Inflammatory macrophage treated with lipopolysaccharide for 4 hours (primary cell): ENCODE measurements around the gene ADK.
A peak's percentile ranks its signal among the peaks of the same experiment; 100 is the strongest.
"Not testable (repeated sequence)": the region's sequence is repeated elsewhere in the genome, so short reads cannot be mapped to it uniquely, and the experiment has no call there.

Source experiments
- DNase-seq: peaks from one replicate; pipeline ENCODE4 v3.0.0-alpha.2; 2020

Gene ADK

DNA sequence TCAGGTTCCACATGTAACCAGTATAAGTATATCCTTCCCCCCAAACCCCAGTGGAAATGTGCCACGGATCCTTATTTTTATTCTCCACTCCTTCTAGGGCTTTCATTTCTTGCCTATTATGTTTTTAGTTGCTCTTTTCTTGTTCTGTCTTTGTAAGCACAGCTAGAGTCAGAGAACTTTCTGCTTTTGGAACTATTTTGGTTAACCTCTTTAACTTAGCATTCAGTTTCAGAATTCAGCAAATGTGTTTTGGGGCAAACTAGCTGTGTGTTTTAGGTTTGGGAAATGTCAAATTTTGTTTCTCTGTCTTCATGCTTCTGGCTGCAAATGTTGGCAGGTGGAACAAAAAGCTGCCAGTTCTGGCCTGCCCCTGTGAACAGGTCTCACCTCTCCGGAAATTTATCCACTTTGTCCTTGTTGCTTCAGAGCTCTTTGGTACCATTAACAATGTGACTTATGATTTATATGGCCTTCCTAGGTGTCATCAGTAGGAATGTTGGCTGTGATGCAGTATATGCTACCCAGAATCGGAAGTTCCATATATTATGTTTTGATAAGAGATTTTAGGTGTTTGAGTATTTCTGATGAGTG is 156.1 kb downstream of the ADK start:
- DNase-seq = no peak

DNA sequence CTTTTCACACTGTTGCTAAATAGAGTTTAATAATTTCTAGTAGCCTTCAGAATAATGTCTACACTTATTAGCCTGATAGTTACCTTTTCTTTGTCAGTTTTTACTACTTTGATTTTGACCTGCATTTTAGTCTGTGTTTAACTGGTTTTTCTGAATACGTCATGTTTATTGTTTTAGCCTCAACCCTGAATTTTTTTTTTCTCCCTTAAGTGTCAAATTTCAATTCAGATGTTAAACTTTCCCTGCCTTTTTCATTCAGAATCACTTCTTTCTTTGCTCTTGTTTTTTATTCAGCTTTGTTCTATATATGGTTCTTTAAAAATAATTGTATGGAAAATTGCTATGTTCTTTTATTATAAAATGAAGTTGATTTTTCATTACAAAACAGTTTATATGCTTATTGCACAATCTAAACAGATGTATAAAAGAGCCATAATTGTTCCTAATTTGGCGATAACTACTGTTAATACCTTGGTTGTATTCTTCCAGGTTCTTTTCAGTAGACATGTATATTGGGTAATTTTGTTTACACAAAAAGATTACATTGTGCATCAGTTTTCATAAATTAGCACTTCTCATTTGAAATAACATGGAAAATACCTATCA is 159.7 kb downstream of the ADK start:
- DNase-seq = no peak

DNA sequence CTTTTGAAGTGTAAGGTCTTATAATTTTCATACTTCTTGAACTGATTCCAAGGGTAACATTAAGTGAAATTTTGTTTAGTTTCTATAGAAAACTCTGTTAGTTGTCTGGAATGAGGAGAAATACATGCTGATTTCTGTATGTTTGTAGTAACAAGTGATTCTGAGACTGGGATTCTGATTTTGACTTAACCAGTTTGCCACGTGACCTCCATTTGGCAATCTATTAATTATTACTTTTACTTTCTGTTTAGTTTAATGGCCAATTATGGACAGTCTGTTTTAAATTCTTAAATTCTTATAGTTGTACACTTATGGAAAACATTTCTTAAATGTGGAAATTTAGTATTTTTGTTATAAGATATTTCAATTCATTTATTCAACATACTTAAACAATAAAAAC is 163.1 kb downstream of the ADK start:
- DNase-seq = peak; percentile 65

DNA sequence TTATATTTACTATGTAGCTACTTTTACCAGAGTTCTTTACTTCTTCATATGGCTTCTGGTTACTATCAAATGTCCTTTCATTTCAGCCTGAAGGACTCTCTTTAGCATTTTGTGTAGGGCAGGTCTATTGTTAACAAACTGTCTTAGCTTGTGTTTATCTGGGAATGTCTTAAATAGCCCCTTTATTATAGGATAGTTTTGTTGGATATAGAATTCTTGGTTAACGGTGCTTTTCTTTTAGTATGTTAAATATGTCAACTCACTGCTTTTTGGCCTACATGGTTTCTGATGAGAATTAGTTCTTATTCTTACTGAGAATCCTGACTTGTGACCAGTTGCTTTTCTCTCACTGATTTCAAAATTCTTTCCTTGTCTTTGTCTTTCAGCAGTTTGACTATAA is 169.0 kb downstream of the ADK start:
- no peak for DNase-seq

DNA sequence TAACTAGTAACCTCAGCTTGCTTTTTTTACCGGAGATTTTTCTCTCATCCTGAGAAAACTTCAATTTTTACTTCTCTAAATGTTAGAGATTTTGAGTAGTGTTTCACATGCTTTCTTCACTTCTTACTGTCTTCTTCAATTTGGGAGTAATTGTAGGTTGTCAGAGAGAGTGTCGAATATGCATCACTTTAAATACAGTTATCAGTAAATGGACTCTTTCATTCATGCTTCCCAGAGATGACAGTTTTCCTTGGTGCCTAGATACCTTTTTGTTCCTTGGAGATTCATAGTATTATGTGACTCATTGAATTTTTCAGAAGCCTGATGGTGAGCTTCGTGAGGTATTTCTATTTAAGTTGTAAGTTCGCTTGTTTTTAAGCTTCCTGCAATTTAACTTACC is 169.7 kb downstream of the ADK start:
- no peak for DNase-seq

DNA sequence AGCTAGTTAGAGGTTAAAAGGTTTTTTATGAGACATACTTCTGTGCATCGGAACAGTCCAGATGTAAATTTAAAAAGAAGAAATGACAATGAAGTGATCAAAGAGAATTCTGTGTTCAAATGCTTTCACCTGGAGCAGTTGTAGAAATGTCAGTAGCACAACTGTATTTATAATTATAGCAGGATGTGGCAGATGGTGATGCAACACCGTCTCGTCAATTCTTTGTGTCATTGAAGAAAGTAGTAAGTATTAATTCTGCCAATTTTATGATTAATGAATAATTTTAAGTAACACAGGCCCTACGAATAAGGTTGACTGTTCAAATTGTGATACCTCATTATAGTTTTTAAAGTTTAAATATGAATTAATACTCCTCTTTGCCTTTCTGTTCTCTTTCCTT is 171.1 kb downstream of the ADK start:
- DNase-seq = no peak

DNA sequence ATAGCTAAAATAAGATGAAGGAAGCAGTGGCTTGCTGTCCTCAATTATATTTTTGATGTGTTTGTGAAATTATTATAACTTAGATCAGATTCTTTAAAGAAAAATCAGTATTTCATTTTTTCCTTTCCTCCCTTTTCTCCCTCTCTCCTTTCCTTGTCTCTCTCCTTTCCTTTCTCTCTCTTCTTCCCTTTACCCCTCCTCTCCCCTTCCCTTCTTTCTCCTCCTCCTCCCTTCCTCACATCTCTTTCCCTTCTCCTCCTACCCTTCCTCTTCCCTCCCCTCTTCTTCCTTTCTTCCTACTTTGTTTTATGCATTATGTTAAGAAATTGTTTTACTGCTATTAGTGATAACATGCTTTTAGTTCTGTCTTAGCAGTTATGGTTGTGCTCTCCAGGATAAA is 171.5 kb downstream of the ADK start:
- DNase-seq = no peak

DNA sequence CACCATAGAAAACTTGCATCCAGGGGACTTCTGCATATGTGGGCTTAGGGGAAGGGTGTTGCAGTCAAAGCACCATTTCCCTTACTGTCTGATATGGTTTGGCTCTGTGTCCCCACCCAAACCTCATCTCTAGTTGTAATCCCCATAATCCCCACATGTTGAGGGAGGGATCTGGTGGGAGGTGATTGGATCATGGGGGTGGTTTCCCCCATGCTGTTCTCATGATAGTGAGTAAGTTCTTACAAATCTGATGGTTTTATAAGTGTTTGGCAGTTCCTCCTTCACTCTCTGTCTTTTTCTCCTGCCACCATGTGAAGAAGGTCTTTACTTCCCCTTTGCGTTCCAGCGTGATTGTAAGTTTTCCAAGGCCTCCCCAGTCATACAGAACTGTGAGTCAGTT is 177.4 kb downstream of the ADK start:
- DNase-seq = peak; percentile 93

DNA sequence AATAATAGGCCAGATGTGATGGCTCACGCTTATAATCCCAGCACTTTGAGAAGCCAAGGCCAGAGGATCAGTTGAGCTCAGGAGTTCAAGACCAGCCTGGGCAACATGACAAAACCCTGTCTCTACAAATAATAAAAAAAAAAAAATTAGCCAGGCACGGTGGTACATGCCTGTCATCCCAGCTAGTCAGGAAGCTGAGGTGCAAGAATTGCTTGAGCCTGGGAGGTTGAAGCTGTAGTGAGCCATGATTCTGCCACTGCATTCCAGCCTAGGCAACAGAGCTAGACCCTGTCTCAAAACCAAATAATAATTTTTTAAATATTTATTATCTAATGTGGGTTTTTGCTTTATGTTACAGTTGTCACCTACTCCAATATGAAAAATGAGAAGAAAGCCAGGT is 178.9 kb downstream of the ADK start:
- no peak for DNase-seq

DNA sequence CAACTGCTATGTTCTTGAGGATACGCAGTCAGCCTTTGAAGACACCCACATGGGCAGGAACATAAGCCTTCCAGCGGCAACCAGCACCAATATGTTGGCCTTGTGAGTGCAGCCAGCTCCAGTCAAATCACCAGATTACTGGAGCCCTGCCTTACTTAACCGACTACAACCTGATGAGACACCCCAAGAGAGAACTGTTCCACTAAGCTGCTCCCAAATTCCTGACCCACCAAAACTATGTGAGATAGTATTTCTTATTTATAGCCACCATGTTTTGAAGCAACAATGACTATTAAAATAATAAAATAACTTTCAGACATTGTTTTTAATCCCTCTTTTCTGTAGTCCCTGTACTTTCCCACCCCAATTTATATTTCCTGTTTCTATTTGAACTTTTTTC is 179.6 kb downstream of the ADK start:
- DNase-seq = no peak

DNA sequence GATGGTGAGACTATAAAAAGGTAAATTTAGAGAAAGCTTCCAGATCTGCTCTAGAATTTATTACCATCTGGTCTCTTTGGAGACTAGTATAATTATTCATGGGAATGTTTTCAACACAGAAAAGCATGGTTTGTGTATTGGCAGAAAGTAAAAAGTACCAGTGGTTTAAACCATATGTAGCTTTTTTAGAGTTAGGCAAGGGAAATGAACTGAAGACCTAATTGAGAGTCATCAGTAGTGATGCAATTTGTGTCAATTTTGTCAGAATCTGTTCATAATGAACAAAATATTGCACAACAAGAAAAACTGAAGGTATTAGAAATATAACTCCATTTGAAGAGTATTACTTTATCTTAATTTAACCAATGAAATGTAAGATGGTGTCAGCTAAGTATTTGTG is 181.4 kb downstream of the ADK start:
- peak; percentile 85 for DNase-seq

DNA sequence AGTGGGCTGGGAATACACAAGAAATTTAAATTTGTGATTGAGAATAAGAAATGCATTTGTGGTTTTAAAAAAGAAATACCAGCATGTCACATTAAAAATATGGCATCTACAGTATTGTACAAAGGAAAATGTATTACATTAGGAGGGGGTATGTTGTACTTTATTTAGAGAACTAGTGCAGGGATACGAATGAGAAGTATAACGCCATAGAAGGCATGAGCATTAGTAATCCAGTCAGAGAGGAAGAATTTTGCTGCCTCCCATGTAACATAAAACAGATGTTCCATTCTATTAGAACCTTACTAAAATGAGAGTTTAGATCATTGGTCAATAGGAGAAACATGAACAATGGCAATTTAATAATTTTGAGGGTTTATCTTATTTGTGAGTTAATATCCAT is 182.2 kb downstream of the ADK start:
- DNase-seq = peak; percentile 48

DNA sequence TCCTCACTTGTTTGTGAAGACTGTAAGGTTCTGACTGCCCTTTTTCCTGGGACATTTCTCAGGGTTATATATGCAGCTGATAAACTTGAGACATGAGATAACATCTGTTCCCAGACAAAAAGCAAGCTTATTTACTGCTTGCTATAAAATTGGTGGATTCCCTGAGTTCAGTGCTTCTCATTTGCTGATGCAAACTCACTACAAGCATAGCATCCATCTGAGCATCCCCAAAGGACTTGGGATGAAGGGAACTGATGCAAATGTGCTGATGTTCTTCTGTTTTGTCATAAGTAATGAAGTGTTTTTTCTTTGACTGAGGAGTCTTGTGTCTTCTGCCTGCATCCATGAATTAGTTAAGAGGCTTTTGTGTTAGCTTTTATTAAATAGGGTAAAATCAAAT is 183.2 kb downstream of the ADK start:
- no peak for DNase-seq

DNA sequence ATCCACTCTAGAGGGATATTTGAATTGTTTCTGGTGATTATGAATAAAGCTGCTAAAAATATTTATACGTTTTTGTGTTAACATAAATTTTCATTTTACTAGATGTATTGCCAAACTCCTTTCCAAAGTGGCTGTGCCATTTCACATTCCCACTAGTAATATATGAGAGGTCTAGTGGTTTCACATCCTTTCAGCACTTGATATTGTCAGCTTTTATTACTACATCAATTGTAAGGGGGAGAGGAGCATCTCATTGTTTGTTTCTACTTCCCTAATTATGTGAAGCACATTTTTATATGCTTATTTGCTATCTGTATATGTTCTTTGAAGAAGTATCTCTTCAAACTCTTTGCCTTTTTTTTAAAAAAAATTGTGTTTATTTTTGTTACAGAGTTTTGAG is 184.5 kb downstream of the ADK start:
- DNase-seq = peak; percentile 87

DNA sequence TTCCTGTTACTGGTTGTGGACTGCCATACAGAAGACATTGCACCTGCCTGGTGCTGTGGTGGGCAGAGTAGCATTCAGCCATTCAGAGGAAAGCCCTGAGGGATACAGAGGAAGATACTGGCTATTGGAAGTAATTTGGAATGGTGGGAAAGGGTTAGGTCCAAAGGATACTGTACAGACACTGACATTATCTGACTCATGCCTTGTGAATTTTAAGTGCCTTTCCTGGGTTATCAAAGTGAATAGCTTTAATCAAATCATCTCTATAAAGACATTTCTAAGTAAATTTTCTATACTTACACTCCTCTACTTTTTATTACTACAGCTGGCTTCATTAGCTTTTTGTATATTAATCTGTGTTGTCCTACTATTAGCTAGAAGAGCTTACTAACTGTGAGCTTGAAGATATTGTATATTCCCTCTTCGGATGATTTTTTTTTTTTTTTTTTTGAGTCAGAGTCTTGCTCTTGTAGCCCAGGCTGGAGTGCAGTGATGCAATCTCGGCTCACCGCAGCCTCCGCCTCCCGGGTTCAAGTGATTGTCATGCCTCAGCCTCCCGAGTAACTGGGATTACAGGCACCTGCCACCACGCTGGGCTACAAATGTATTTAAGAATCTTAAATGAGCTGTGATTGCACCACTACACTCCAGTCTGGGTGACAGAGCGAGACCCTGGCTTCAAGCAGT is 186.5 kb downstream of the ADK start:
- no peak for DNase-seq

DNA sequence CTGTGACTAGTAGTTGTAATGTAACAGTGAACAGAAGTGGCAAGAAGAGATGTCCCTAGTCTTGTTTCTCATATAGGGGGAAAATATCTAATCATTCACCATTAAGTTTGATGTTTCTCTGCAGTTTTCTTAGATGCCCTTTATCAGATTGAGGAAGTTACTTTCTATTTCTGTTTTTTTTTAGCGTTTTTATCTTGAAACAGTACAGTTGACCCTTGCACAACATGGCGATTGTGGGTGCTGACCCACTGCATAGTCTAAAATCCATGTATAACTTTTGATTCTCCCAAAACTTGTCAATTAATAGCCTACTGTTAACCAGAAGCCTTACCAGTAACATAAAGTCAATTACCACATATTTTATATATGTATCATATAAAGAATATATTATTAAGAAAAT is 192.0 kb downstream of the ADK start:
- peak; percentile 48 for DNase-seq

DNA sequence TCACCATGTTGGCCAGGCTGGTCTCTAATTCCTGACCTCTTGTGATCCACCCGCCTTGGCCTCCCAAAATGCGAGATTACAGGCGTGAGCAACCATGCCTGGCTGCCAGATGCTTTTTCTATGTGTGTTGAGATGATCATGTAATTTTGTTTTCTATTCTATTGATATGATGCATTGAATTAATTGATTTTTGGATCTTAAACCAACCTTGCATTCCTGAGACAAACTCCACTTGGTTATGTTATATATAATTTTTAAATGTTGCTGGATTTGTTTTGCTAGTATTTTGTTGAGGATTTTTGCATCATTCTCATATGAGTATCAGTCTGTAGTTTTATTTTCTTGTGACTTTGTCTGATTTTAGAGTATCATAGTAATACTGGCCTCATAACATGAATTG is 192.8 kb downstream of the ADK start:
- DNase-seq = no peak

DNA sequence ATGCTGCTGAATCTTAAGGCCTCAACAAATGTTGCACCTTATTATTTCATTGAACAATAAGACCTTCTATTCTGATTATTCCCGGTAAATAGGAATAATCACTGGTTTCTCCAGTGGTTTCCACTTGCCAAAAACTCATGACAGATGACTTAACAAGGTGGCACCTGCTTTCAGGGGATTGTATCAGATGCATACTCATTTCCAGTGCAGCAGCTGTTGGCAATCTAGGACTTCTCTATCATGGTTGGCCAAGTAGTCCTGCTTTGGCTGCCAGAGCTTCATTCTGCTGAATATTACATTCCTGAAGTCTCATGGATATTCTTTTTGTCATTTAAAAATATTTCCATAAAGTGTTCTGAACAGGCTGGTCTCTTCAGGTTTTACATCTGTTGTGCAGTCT is 193.3 kb downstream of the ADK start:
- no peak for DNase-seq

DNA sequence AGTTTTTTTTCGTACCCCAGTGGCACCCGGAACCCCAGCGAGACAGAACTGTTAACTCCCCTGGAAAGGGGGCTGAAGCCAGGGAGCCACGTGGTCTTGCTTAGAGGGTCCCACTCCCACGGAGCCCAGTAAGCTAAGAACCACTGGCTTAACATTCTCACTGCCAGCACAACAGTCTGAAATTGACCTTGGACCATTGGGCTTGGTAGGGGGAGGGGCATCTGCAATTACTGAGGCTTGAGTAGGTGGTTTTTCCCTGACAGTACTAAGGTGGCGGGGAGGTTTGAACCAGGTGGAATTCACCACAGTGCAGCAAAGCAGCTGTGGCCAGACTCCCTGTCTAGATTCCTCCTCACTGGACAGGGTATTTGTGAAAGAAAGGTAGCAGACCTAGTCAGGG is 196.5 kb downstream of the ADK start:
- no peak for DNase-seq

DNA sequence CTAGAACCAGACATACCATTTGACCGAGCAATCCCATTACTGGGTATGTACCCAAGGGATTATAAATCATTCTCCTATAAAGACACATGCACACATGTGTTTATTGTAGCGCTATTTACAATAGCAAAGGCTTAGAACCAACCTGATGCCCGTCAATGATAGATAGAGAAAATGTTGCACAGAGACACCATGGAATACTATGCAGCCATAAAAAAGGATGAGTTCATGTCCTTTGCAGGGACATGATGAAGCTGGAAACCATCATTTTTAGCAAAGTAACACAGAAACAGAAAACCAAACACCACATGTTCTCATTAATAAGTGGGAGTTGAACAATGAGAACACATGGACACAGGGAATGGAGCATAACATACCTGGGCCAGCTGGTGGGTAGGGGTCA is 202.0 kb downstream of the ADK start:
- not testable (repeated sequence) for DNase-seq

DNA sequence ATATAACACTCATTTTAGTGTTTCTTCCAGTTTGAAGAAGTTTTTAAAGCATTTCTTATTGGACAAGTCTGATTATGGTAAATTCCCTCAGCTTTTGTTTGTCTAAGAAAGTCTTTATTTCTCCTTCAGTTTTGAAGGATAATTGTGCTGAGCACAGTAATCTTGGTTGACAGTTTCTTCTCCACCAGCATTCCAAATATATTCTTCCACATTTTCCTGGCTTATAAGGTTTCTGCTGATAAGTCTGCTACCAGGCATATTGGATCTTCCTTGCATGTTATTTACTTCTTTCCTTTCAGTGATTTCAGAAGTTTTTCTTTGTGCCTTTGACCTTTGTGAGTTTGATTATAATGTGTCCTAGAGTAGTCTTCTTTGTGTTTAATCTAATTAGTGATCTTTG is 210.7 kb downstream of the ADK start:
- no peak for DNase-seq

DNA sequence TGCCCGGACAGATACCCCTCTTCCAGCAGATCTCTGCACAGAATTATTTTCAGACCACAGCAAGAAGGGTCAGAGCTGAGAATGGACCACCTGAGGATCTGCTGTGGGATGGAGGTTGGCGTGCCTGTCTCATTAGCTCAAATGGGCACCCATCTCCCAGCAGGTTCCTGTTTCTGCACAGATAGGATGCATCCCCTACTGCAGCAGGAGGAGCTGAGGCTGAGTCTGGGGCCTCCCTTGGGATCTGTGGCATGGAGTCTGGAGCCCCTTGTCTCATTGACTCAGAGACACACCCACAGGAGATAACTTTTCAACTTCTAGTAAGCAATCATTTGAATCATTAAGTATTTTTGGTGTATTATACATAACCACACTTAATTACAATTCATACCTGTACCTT is 212.7 kb downstream of the ADK start:
- no peak for DNase-seq

DNA sequence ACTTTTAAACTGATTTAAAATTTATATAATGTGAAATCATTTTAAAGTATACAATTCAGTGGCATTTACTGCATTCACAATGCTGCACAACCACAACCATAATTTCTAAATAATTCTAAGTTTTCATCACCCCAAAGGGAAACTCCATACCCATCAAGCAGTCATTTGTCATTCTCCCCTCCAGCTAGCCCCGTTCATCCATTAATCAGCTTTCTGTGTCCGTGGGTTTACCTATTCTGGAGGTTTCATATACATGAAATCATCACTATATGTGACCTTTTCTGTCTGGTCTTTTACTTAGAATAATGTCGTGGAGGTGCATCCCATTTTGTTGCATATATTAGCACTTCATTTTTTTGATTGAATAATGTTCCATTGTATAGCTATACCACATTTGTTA is 214.1 kb downstream of the ADK start:
- DNase-seq = no peak

DNA sequence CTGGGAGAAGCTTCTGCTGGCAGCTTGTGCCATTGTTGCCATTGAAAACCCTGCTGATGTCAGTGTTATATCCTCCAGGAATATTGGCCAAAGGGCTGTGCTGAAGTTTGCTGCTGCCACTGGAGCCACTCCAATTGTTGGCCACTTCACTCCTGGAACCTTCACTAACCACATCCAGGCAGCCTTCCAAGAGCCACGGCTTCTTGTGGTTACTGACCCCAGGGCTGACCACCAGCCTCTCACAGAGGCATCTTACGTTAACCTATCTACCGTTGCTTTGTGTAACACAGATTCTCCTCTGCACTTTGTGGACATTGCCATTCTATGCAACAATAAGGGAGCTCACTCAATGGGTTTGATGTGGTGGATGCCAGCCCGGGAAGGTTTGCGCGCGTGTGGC is 220.7 kb downstream of the ADK start:
- no peak for DNase-seq

DNA sequence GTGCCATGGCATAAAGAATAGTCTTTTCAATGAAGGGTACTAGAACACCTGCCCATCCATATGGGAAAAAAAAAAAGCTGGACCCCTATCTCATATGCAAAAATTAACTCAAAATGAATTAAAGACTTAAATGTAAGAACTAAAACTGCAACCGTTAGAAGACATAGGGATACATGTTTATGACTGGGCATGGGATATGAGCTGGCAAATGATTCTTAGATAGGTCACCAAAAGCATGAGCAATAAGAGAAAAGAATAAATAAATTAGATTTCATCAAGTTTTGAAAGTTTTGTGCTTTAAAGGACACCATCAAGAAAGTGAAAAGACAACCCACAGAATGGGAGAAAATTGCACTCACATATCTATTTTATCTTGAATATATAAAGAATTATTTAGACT is 222.0 kb downstream of the ADK start:
- no peak for DNase-seq
